Mesendoderm (in vitro differentiated cells): Measurements from ENCODE around the gene ATF7IP.

Experiments used
- DNase-seq: peaks from one replicate; pipeline ENCODE4 v3.0.0; 2013
- H2AK5ac ChIP-seq: 2 replicates; pipeline ENCODE4 v1.6.1; 2013; ENCODE audit warnings: low read length, inconsistent platforms
- H2BK120ac ChIP-seq: 2 replicates; pipeline ENCODE4 v1.6.1; 2013; ENCODE audit warnings: low read depth, mild to moderate bottlenecking, low read length, moderate library complexity, mixed read lengths
- H2BK15ac ChIP-seq: replicated peaks from 2 replicates; pipeline ENCODE4 v1.6.1; 2013; ENCODE audit warnings: low read depth, mild to moderate bottlenecking, moderate library complexity
- H2BK5ac ChIP-seq: 2 replicates; pipeline ENCODE4 v1.6.1; 2013; ENCODE audit warnings: low read length, inconsistent platforms
- H3K18ac ChIP-seq: 2 replicates; pipeline ENCODE4 v1.6.1; 2013; ENCODE audit warnings: mild to moderate bottlenecking, low read length, mixed read lengths
- H3K23ac ChIP-seq: one replicate; pipeline ENCODE4 v1.6.1; 2013; ENCODE audit warnings: low read length
- H3K27ac ChIP-seq: 2 replicates; pipeline ENCODE4 v1.5.1; 2013; ENCODE audit warnings: low read depth, mild to moderate bottlenecking, inconsistent platforms, low read length, moderate library complexity
- H3K27me3 ChIP-seq: 2 replicates; pipeline ENCODE4 v1.6.1; 2013; ENCODE audit warnings: low read length, control low read depth, mild to moderate bottlenecking, inconsistent platforms; ENCODE audit not compliant: insufficient read depth, poor library complexity
- H3K36me3 ChIP-seq: 2 replicates; pipeline ENCODE4 v1.6.1; 2013; ENCODE audit warnings: low read length, inconsistent platforms; ENCODE audit not compliant: control insufficient read depth, insufficient read depth
- H3K4ac ChIP-seq: one replicate; pipeline ENCODE4 v1.6.1; 2013; ENCODE audit warnings: low read depth, mild to moderate bottlenecking, low read length, moderate library complexity
- H3K4me1 ChIP-seq: 2 replicates; pipeline ENCODE4 v1.6.1; 2013; ENCODE audit warnings: low read depth, low read length, inconsistent platforms; ENCODE audit not compliant: control insufficient read depth
- H3K4me2 ChIP-seq: 2 replicates; pipeline ENCODE4 v1.6.1; 2013; ENCODE audit warnings: low read length
- H3K4me3 ChIP-seq: 2 replicates; pipeline ENCODE4 v1.5.1; 2013; ENCODE audit warnings: mild to moderate bottlenecking, low read length
- H3K56ac ChIP-seq: one replicate; pipeline ENCODE4 v1.6.1; 2013; ENCODE audit warnings: low read length
- H3K79me1 ChIP-seq: 2 replicates; pipeline ENCODE4 v1.6.1; 2013; ENCODE audit warnings: low read length, inconsistent platforms
- H3K79me2 ChIP-seq: 2 replicates; pipeline ENCODE4 v1.6.1; 2013; ENCODE audit warnings: mild to moderate bottlenecking, low read length; ENCODE audit not compliant: control insufficient read depth, insufficient read depth
- H3K9ac ChIP-seq: 2 replicates; pipeline ENCODE4 v1.6.1; 2013; ENCODE audit warnings: low read length, inconsistent platforms
- H4K5ac ChIP-seq: one replicate; pipeline ENCODE4 v1.6.1; 2013; ENCODE audit warnings: low read length
- H4K8ac ChIP-seq: one replicate; pipeline ENCODE4 v1.6.1; 2013; ENCODE audit warnings: low read depth, mild to moderate bottlenecking, control low read depth, low read length, moderate library complexity
- whole genome bisulfite sequencing: extraction: QIAGEN DNeasy Blood & Tissue Kit; methylation state at CpG from one replicate; pipeline ENCODE4 v1.1.7; 2013; ENCODE audit warnings: low lambda C conversion rate, missing lambda C conversion rate; ENCODE audit not compliant: insufficient coverage; ENCODE audit errors: extremely low coverage; 5-methylcytosine and 5-hydroxymethylcytosine counted together

Gene ATF7IP

GRCh38 chr12:14422516-14423230 is 57.2 kb downstream of the ATF7IP start:
- no peak overlapping the region for H3K4me2 ChIP-seq

GRCh38 chr12:14424545-14424944 is 59.1 kb downstream of the ATF7IP start:
- Histone ChIP-seq H3K27me3 (no peaks in the 10 kb centered on the region), H4K8ac (no peak overlapping the region), H3K23ac (no peak overlapping the region), H3K79me1 (peaks cover 11% of the 10 kb centered on the region), H2BK5ac (no peak overlapping the region), H2AK5ac (no peak overlapping the region), H3K9ac (no peak overlapping the region), H3K36me3 (no peaks in the 10 kb centered on the region), H3K56ac (no peak overlapping the region), H4K5ac (no peak overlapping the region), H3K27ac (no peak overlapping the region), H3K4me3 (no peak overlapping the region), H3K18ac (no peak overlapping the region), H3K4ac (no peak overlapping the region), H3K79me2 (peaks cover 52% of the 10 kb centered on the region), H3K4me1 (no peaks in the 10 kb centered on the region), H2BK120ac (no peak overlapping the region), H2BK15ac (no peak overlapping the region), H3K4me2 (no peak overlapping the region)
- no peak for DNase-seq
- WGBS = no CpG with 5 or more reads among the region's 3 CpGs

More at GRCh38 chr12:14422516-14423230, 57.2 kb downstream of the ATF7IP start:
- Histone ChIP-seq H3K36me3 (no peaks in the 10 kb centered on the region), H2BK120ac (no peak overlapping the region), H2BK5ac (no peak overlapping the region), H3K27me3 (no peaks in the 10 kb centered on the region), H4K8ac (no peak overlapping the region), H3K18ac (no peak overlapping the region), H3K56ac (no peak overlapping the region), H2AK5ac (no peak overlapping the region), H3K27ac (no peak overlapping the region), H3K9ac (no peak overlapping the region), H3K4ac (no peak overlapping the region), H3K79me1 (peaks cover 10% of the 10 kb centered on the region), H3K23ac (no peak overlapping the region), H3K79me2 (peaks cover 52% of the 10 kb centered on the region), H4K5ac (no peak overlapping the region), H2BK15ac (no peak overlapping the region), H3K4me1 (peaks cover 2% of the 10 kb centered on the region), H3K4me3 (no peak overlapping the region)
- DNase-seq = no peak
- WGBS = no CpG with 5 or more reads among the region's 4 CpGs

GRCh38 chr12:14426792-14427191 is 61.3 kb downstream of the ATF7IP start:
- Histone ChIP-seq H3K79me2 (peaks cover 51% of the 10 kb centered on the region), H3K4me2 (no peak overlapping the region), H3K18ac (no peak overlapping the region), H3K36me3 (no peaks in the 10 kb centered on the region), H2BK120ac (no peak overlapping the region), H3K27me3 (no peaks in the 10 kb centered on the region), H3K79me1 (peaks cover 10% of the 10 kb centered on the region), H2AK5ac (no peak overlapping the region), H3K4me1 (no peaks in the 10 kb centered on the region), H3K56ac (no peak overlapping the region), H2BK15ac (no peak overlapping the region), H3K4me3 (no peak overlapping the region), H3K4ac (no peak overlapping the region), H4K5ac (no peak overlapping the region), H3K9ac (no peak overlapping the region), H2BK5ac (no peak overlapping the region), H4K8ac (no peak overlapping the region), H3K27ac (no peak overlapping the region), H3K23ac (no peak overlapping the region)
- DNase-seq = no peak

- H3K79me2 ChIP-seq = peaks cover 49% of the 10 kb centered on the region
- no peak overlapping the region for H2BK5ac ChIP-seq
- H3K4me3 ChIP-seq = no peak overlapping the region
- DNase-seq = no peak
- no peaks in the 10 kb centered on the region for H3K27me3 ChIP-seq
- no peak overlapping the region for H3K23ac ChIP-seq
- H3K4me2 ChIP-seq = no peak overlapping the region
- no peak overlapping the region for H4K8ac ChIP-seq
- peaks cover 2% of the 10 kb centered on the region for H3K4me1 ChIP-seq
- no peak overlapping the region for H2BK15ac ChIP-seq
- no peaks in the 10 kb centered on the region for H3K36me3 ChIP-seq
- no peak overlapping the region for H3K27ac ChIP-seq
- H3K4ac ChIP-seq = no peak overlapping the region
- no peak overlapping the region for H3K18ac ChIP-seq
- no peak overlapping the region for H2AK5ac ChIP-seq
- H3K56ac ChIP-seq = no peak overlapping the region
- H3K79me1 ChIP-seq = peaks cover 9% of the 10 kb centered on the region
- H3K9ac ChIP-seq = no peak overlapping the region
- no peak overlapping the region for H2BK120ac ChIP-seq
- no peak overlapping the region for H4K5ac ChIP-seq
- WGBS = no CpG with 5 or more reads among the region's 1 CpG
Observed at GRCh38 chr12:14427929-14428328, 62.4 kb downstream of the ATF7IP start.

GRCh38 chr12:14430394-14430986 is 65.0 kb downstream of the ATF7IP start:
- H3K27ac ChIP-seq = no peak overlapping the region
- no peak overlapping the region for H3K4me3 ChIP-seq
- no peak overlapping the region for H3K4ac ChIP-seq
- H4K5ac ChIP-seq = no peak overlapping the region
- H3K4me2 ChIP-seq = no peak overlapping the region
- no peak overlapping the region for H2AK5ac ChIP-seq
- no peak overlapping the region for H2BK15ac ChIP-seq
- no peak overlapping the region for H2BK120ac ChIP-seq
- H3K79me1 ChIP-seq = peaks cover 6% of the 10 kb centered on the region
- no CpG with 5 or more reads among the region's 2 CpGs for WGBS
- H3K23ac ChIP-seq = no peak overlapping the region
- no peaks in the 10 kb centered on the region for H3K36me3 ChIP-seq
- no peak overlapping the region for H2BK5ac ChIP-seq
- no peak for DNase-seq
- H3K56ac ChIP-seq = no peak overlapping the region
- H3K18ac ChIP-seq = no peak overlapping the region
- no peaks in the 10 kb centered on the region for H3K27me3 ChIP-seq
- peaks cover 2% of the 10 kb centered on the region for H3K4me1 ChIP-seq
- no peak overlapping the region for H4K8ac ChIP-seq
- H3K79me2 ChIP-seq = peaks cover 42% of the 10 kb centered on the region
- no peak overlapping the region for H3K9ac ChIP-seq

- H2BK15ac ChIP-seq = no peak overlapping the region
- no peak overlapping the region for H3K56ac ChIP-seq
- H3K23ac ChIP-seq = no peak overlapping the region
- H3K4ac ChIP-seq = no peak overlapping the region
- H3K36me3 ChIP-seq = no peaks in the 10 kb centered on the region
- no peak for DNase-seq
- no peak overlapping the region for H3K18ac ChIP-seq
- no peak overlapping the region for H2BK120ac ChIP-seq
- H3K4me3 ChIP-seq = no peak overlapping the region
- no peak overlapping the region for H4K5ac ChIP-seq
- no peak overlapping the region for H3K27ac ChIP-seq
- H2BK5ac ChIP-seq = no peak overlapping the region
- H3K79me1 ChIP-seq = peaks cover 6% of the 10 kb centered on the region
- no CpG with 5 or more reads among the region's 2 CpGs for WGBS
- no peak overlapping the region for H4K8ac ChIP-seq
- H3K4me2 ChIP-seq = no peak overlapping the region
- H3K9ac ChIP-seq = no peak overlapping the region
- no peaks in the 10 kb centered on the region for H3K27me3 ChIP-seq
- no peak overlapping the region for H2AK5ac ChIP-seq
- H3K4me1 ChIP-seq = peaks cover 2% of the 10 kb centered on the region
- H3K79me2 ChIP-seq = peaks cover 38% of the 10 kb centered on the region
Observed at GRCh38 chr12:14431975-14432374, 66.5 kb downstream of the ATF7IP start.
